ENCODE results near the gene MGLL.

MGLL gene

GRCh38 chr3:127781411-127782001 is 40.8 kb downstream of the MGLL start:
- no peak overlapping the region for H3K9ac ChIP-seq (ENCODE audit: low read length)
- H3K9me3 ChIP-seq (ENCODE audit: insufficient read depth, low read depth, low read length): no peaks in the 10 kb centered on the region
- peak overlapping the region; percentile 37 for H2AFZ ChIP-seq (ENCODE audit: insufficient read depth, low read length, poor library complexity)
- H3K14ac ChIP-seq (ENCODE audit: low read length): peak overlapping the region; percentile 63
- no peak overlapping the region for H3K4ac ChIP-seq (ENCODE audit: low read depth, low read length)
- H3K27ac ChIP-seq (ENCODE audit: low read depth, low read length): peak overlapping the region; percentile 86
- H3K79me2 ChIP-seq (ENCODE audit: control insufficient read depth, insufficient read depth, low read length, poor library complexity): no peaks in the 10 kb centered on the region
- whole genome bisulfite sequencing (ENCODE audit: extremely low coverage, insufficient coverage, insufficient read length): no CpG with 5 or more reads among the region's 15 CpGs
- H3K18ac ChIP-seq (ENCODE audit: low read length): peak overlapping the region; percentile 19
- H3K79me1 ChIP-seq (ENCODE audit: low read length): peaks cover 9% of the 10 kb centered on the region
- no peak overlapping the region for H3K23ac ChIP-seq (ENCODE audit: low read length)
- peak overlapping the region; percentile 32 for H2BK5ac ChIP-seq (ENCODE audit: low read depth, low read length, poor library complexity)
- peak; percentile 95 to 99 for DNase-seq
- H2BK12ac ChIP-seq (ENCODE audit: low read length): peak overlapping the region; percentile 72
- H2BK120ac ChIP-seq (ENCODE audit: insufficient read depth, low read length, poor library complexity): peak overlapping the region; percentile 67
- H3K27me3 ChIP-seq (ENCODE audit: insufficient read depth, low read length): no peaks in the 10 kb centered on the region
- peak overlapping the region; percentile 40 for H3K4me2 ChIP-seq (ENCODE audit: low read length)
- no peaks in the 10 kb centered on the region for H3K36me3 ChIP-seq (ENCODE audit: control insufficient read depth in 1 of 2, insufficient read depth in 2 of 2, low read length in 2 of 2)
- H4K91ac ChIP-seq (ENCODE audit: low read depth, low read length): peak overlapping the region; percentile 71
- H3K4me3 ChIP-seq (ENCODE audit: low read depth, low read length): no peak overlapping the region
- H3K4me1 ChIP-seq (ENCODE audit: control insufficient read depth in 1 of 2, insufficient read depth in 2 of 2, low read length in 2 of 2): peaks cover 12 to 14% of the 10 kb centered on the region in 2 experiments
- no peak overlapping the region for H4K12ac ChIP-seq (ENCODE audit: low read depth, low read length)
- H2AK5ac ChIP-seq (ENCODE audit: low read length): no peak overlapping the region
- no peak overlapping the region for H4K8ac ChIP-seq (ENCODE audit: low read depth, low read length)

GRCh38 chr3:127780536-127781400 is 41.5 kb downstream of the MGLL start:
- H3K27me3 ChIP-seq (ENCODE audit: insufficient read depth, low read length): no peaks in the 10 kb centered on the region
- no peak overlapping the region for H3K4me2 ChIP-seq (ENCODE audit: low read length)
- H3K36me3 ChIP-seq (ENCODE audit: control insufficient read depth in 1 of 2, insufficient read depth in 2 of 2, low read length in 2 of 2): no peaks in the 10 kb centered on the region
- no peak overlapping the region for H4K91ac ChIP-seq (ENCODE audit: low read depth, low read length)
- H3K18ac ChIP-seq (ENCODE audit: low read length): no peak overlapping the region
- peak overlapping the region; percentile 60 for H3K27ac ChIP-seq (ENCODE audit: low read depth, low read length)
- WGBS (ENCODE audit: extremely low coverage, insufficient coverage, insufficient read length): no CpG with 5 or more reads among the region's 8 CpGs
- H3K23ac ChIP-seq (ENCODE audit: low read length): no peak overlapping the region
- no peak for DNase-seq
- H3K79me2 ChIP-seq (ENCODE audit: control insufficient read depth, insufficient read depth, low read length, poor library complexity): no peaks in the 10 kb centered on the region
- H3K14ac ChIP-seq (ENCODE audit: low read length): peak overlapping the region; percentile 40
- no peak overlapping the region for H3K4ac ChIP-seq (ENCODE audit: low read depth, low read length)
- H2BK5ac ChIP-seq (ENCODE audit: low read depth, low read length, poor library complexity): no peak overlapping the region
- H4K12ac ChIP-seq (ENCODE audit: low read depth, low read length): no peak overlapping the region
- H2AFZ ChIP-seq (ENCODE audit: insufficient read depth, low read length, poor library complexity): no peak overlapping the region
- H4K8ac ChIP-seq (ENCODE audit: low read depth, low read length): no peak overlapping the region
- no peaks in the 10 kb centered on the region for H3K9me3 ChIP-seq (ENCODE audit: insufficient read depth, low read depth, low read length)
- H3K4me3 ChIP-seq (ENCODE audit: low read depth, low read length): no peak overlapping the region
- no peak overlapping the region for H2AK5ac ChIP-seq (ENCODE audit: low read length)
- H3K79me1 ChIP-seq (ENCODE audit: low read length): peaks cover 9% of the 10 kb centered on the region
- H2BK12ac ChIP-seq (ENCODE audit: low read length): no peak overlapping the region
- H2BK120ac ChIP-seq (ENCODE audit: insufficient read depth, low read length, poor library complexity): peak overlapping the region; percentile 28
- no peak overlapping the region for H3K9ac ChIP-seq (ENCODE audit: low read length)
- peaks cover 12 to 14% of the 10 kb centered on the region in 2 experiments for H3K4me1 ChIP-seq (ENCODE audit: control insufficient read depth in 1 of 2, insufficient read depth in 2 of 2, low read length in 2 of 2)

GRCh38 chr3:127779747-127780146 is 42.6 kb downstream of the MGLL start:
- no peak overlapping the region for H3K23ac ChIP-seq (ENCODE audit: low read length)
- no peak overlapping the region for H3K4me3 ChIP-seq (ENCODE audit: low read depth, low read length)
- H3K79me1 ChIP-seq (ENCODE audit: low read length): peaks cover 9% of the 10 kb centered on the region
- H2AK5ac ChIP-seq (ENCODE audit: low read length): no peak overlapping the region
- H2BK5ac ChIP-seq (ENCODE audit: low read depth, low read length, poor library complexity): no peak overlapping the region
- H2BK120ac ChIP-seq (ENCODE audit: insufficient read depth, low read length, poor library complexity): no peak overlapping the region
- H4K8ac ChIP-seq (ENCODE audit: low read depth, low read length): no peak overlapping the region
- H4K12ac ChIP-seq (ENCODE audit: low read depth, low read length): no peak overlapping the region
- no peak overlapping the region for H3K4me2 ChIP-seq (ENCODE audit: low read length)
- H3K79me2 ChIP-seq (ENCODE audit: control insufficient read depth, insufficient read depth, low read length, poor library complexity): no peaks in the 10 kb centered on the region
- no peak overlapping the region for H3K14ac ChIP-seq (ENCODE audit: low read length)
- H3K27ac ChIP-seq (ENCODE audit: low read depth, low read length): peak overlapping the region; percentile 3
- no peaks in the 10 kb centered on the region for H3K27me3 ChIP-seq (ENCODE audit: insufficient read depth, low read length)
- no peak overlapping the region for H4K91ac ChIP-seq (ENCODE audit: low read depth, low read length)
- no CpG with 5 or more reads among the region's 3 CpGs for WGBS (ENCODE audit: extremely low coverage, insufficient coverage, insufficient read length)
- H3K9ac ChIP-seq (ENCODE audit: low read length): no peak overlapping the region
- no peaks in the 10 kb centered on the region for H3K36me3 ChIP-seq (ENCODE audit: control insufficient read depth in 1 of 2, insufficient read depth in 2 of 2, low read length in 2 of 2)
- no peak overlapping the region for H2AFZ ChIP-seq (ENCODE audit: insufficient read depth, low read length, poor library complexity)
- H3K4me1 ChIP-seq (ENCODE audit: control insufficient read depth in 1 of 2, insufficient read depth in 2 of 2, low read length in 2 of 2): peaks cover 12 to 14% of the 10 kb centered on the region in 2 experiments
- no peak overlapping the region for H3K18ac ChIP-seq (ENCODE audit: low read length)
- no peak overlapping the region for H2BK12ac ChIP-seq (ENCODE audit: low read length)
- H3K9me3 ChIP-seq (ENCODE audit: insufficient read depth, low read depth, low read length): no peaks in the 10 kb centered on the region
- DNase-seq: peak in 1 of 2 donors; percentile 52
- H3K4ac ChIP-seq (ENCODE audit: low read depth, low read length): no peak overlapping the region

- Histone ChIP-seq H3K79me1 (ENCODE audit: low read length) (peaks cover 8% of the 10 kb centered on the region), H3K27me3 (ENCODE audit: insufficient read depth, low read length) (no peaks in the 10 kb centered on the region), H2AK5ac (ENCODE audit: low read length) (no peak overlapping the region), H3K18ac (ENCODE audit: low read length) (no peak overlapping the region), H3K9ac (ENCODE audit: low read length) (no peak overlapping the region), H3K14ac (ENCODE audit: low read length) (no peak overlapping the region), H3K4me2 (ENCODE audit: low read length) (no peak overlapping the region), H2BK12ac (ENCODE audit: low read length) (no peak overlapping the region), H3K4ac (ENCODE audit: low read depth, low read length) (no peak overlapping the region), H3K4me1 (ENCODE audit: control insufficient read depth in 1 of 2, insufficient read depth in 2 of 2, low read length in 2 of 2) (peaks cover 12 to 14% of the 10 kb centered on the region in 2 experiments), H3K36me3 (ENCODE audit: control insufficient read depth in 1 of 2, insufficient read depth in 2 of 2, low read length in 2 of 2) (no peaks in the 10 kb centered on the region), H2AFZ (ENCODE audit: insufficient read depth, low read length, poor library complexity) (no peak overlapping the region), H2BK5ac (ENCODE audit: low read depth, low read length, poor library complexity) (no peak overlapping the region), H3K27ac (ENCODE audit: low read depth, low read length) (no peak overlapping the region), H4K12ac (ENCODE audit: low read depth, low read length) (no peak overlapping the region), H3K9me3 (ENCODE audit: insufficient read depth, low read depth, low read length) (no peaks in the 10 kb centered on the region), H3K4me3 (ENCODE audit: low read depth, low read length) (no peak overlapping the region), H4K8ac (ENCODE audit: low read depth, low read length) (no peak overlapping the region), H3K23ac (ENCODE audit: low read length) (no peak overlapping the region), H3K79me2 (ENCODE audit: control insufficient read depth, insufficient read depth, low read length, poor library complexity) (no peaks in the 10 kb centered on the region), H2BK120ac (ENCODE audit: insufficient read depth, low read length, poor library complexity) (no peak overlapping the region), H4K91ac (ENCODE audit: low read depth, low read length) (no peak overlapping the region)
- DNase-seq: no peak
- no CpG with 5 or more reads among the region's 11 CpGs for WGBS (ENCODE audit: extremely low coverage, insufficient coverage, insufficient read length)
Observed at GRCh38 chr3:127777921-127778656, 44.2 kb downstream of the MGLL start.

All from trophoblast cell (in vitro differentiated cells and primary cell).